HepG2 (cell line): Measurements from ENCODE around the gene RAD51AP1. TPM values are rescaled to one million over a fixed set of nuclear protein-coding genes. Genes with fewer than 3 reads are reported as not detected.

Experiments
- ARID2 ChIP-seq: sonication (generic); formaldehyde crosslinking; IDR thresholded peaks from 2 replicates; pipeline ENCODE4 v1.8.1; 2022; ENCODE audit warnings: mild to moderate bottlenecking, missing genetic modification reagents, borderline replicate concordance
- CEBPZ ChIP-seq: IDR thresholded peaks from 2 replicates; pipeline ENCODE4 v1.6.1; 2012; ENCODE audit warnings: low read length, improper control_type of control experiment
- GMEB1 ChIP-seq: sonication (generic); formaldehyde crosslinking; IDR thresholded peaks from 2 replicates; pipeline ENCODE4 v1.5.1; 2020; ENCODE audit warnings: missing genetic modification reagents, mild to moderate bottlenecking, borderline replicate concordance
- KDM4B ChIP-seq: sonication (generic); formaldehyde crosslinking; IDR thresholded peaks from 2 replicates; pipeline ENCODE4 v1.4.0; 2020; ENCODE audit warnings: missing genetic modification reagents
- MEIS1 ChIP-seq: sonication (generic); formaldehyde crosslinking; IDR thresholded peaks from 2 replicates; pipeline ENCODE4 v1.9.0; 2021; ENCODE audit warnings: mild to moderate bottlenecking, missing genetic modification reagents, moderate library complexity, borderline replicate concordance
- NFATC3 ChIP-seq: sonication (generic); formaldehyde crosslinking; IDR thresholded peaks from 2 replicates; pipeline ENCODE4 v1.5.1; 2020; ENCODE audit warnings: mild to moderate bottlenecking, missing genetic modification reagents
- NR2C2 ChIP-seq: sonication (generic); formaldehyde crosslinking; IDR thresholded peaks from 2 replicates; pipeline ENCODE4 v1.4.0; 2020; ENCODE audit warnings: missing genetic modification reagents, mild to moderate bottlenecking, moderate library complexity, borderline replicate concordance
- TEAD3 ChIP-seq: optimal IDR thresholded peaks from 2 replicates; pipeline ENCODE3; 2016; ENCODE audit warnings: borderline replicate concordance
- XRCC5 ChIP-seq: fragments of 200-400 bp; formaldehyde crosslinking; optimal IDR thresholded peaks from 2 replicates; pipeline ENCODE3; 2017; ENCODE audit warnings: mild to moderate bottlenecking, low read length
- ZNF318 ChIP-seq: sonication (generic); formaldehyde crosslinking; IDR thresholded peaks from 2 replicates; pipeline ENCODE4 v1.4.0; 2020; ENCODE audit warnings: mild to moderate bottlenecking, missing genetic modification reagents
- ZNF431 ChIP-seq: sonication (generic); formaldehyde crosslinking; IDR thresholded peaks from 2 replicates; pipeline ENCODE4 v1.9.0; 2022; ENCODE audit warnings: missing genetic modification reagents, low read depth, mild to moderate bottlenecking, borderline replicate concordance
- ZNF580 ChIP-seq: IDR thresholded peaks from 2 replicates; pipeline ENCODE4 v1.6.1; 2016; ENCODE audit warnings: low read depth, borderline replicate concordance
- polyA plus RNA-seq, 8 experiments: library from polyadenylated mRNA; depleted of rRNA in 3 of 8; stranded (reverse) in 7 of 8; unstranded in 1 of 8; fragments of >200 nt; fragmentation: Illumina TruSeq in 4 of 8; extraction: Trizol in 4 of 8; gene quantifications; 2 replicates each; pipeline versions ENCODE4 v1.2.1 to v1.2.3, GENCODE V29; 2011 to 2016; ENCODE audit warnings: low read depth in 4 of 8, missing spikeins in 1 of 8, mixed read lengths in 1 of 8; ENCODE audit not compliant: insufficient read depth in 1 of 8
- total RNA-seq, 5 experiments: library from RNA; depleted of rRNA; stranded (reverse); fragments of >200 nt; fragmentation: Illumina TruSeq; extraction: Trizol; gene quantifications; 2 replicates each; pipeline ENCODE4 v1.2.3, GENCODE V29; 2016; ENCODE audit warnings: low read depth in 1 of 5
- TF ChIP-seq, protein P1 (sequence below): sonication (generic); formaldehyde crosslinking; IDR thresholded peaks from 2 replicates; pipeline ENCODE4 v1.5.1; 2020; ENCODE audit warnings: mild to moderate bottlenecking, missing genetic modification reagents, moderate library complexity

Gene RAD51AP1
- total and polyA plus RNA-seq, 2 of the 13 experiments (the other 11 are each of a cell fraction or from before 2014, with no cell fraction given) = 16.6 to 49.3 TPM

GRCh38 chr12:4562034-4562657 is 23.5 kb downstream of the RAD51AP1 start, which contains the start of gene DYRK4 (continued):
- TF ChIP-seq GMEB1 (CRISPR knock-in tag) (no peak), ARID2 (CRISPR knock-in tag) (0 out of 2 replicates have a peak, but pooled peaks have one; percentile 66), NR2C2 (CRISPR knock-in tag) (0 out of 2 replicates have a peak, but pooled peaks have one; percentile 25), ZNF318 (CRISPR knock-in tag) (0 out of 2 replicates have a peak, but pooled peaks have one; percentile 40), NFATC3 (CRISPR knock-in tag) (no peak), XRCC5 (peak; percentile 22), KDM4B (CRISPR knock-in tag) (no peak), CEBPZ (no peak), MEIS1 (CRISPR knock-in tag) (0 out of 2 replicates have a peak, but pooled peaks have one; percentile 29), ZNF431 (peak; percentile 69; the same call in 1 of the 2 replicates), TEAD3 (CRISPR knock-in tag) (peak; percentile 38), ZNF580 (CRISPR knock-in tag) (peak; percentile 39; the same call in 1 of the 2 replicates)
- TF ChIP-seq, protein P1, sequence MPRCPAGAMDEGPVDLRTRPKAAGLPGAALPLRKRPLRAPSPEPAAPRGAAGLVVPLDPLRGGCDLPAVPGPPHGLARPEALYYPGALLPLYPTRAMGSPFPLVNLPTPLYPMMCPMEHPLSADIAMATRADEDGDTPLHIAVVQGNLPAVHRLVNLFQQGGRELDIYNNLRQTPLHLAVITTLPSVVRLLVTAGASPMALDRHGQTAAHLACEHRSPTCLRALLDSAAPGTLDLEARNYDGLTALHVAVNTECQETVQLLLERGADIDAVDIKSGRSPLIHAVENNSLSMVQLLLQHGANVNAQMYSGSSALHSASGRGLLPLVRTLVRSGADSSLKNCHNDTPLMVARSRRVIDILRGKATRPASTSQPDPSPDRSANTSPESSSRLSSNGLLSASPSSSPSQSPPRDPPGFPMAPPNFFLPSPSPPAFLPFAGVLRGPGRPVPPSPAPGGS = 0 out of 2 replicates have a peak, but pooled peaks have one; percentile 20
